ENCODE data around the gene CNOT3. TPM values are rescaled to one million over a fixed set of nuclear protein-coding genes. Genes with fewer than 3 reads are reported as not detected.
A peak's percentile ranks its signal among the peaks of the same experiment; 100 is the strongest.

Gene CNOT3
- total RNA-seq, 1 donor from 2014 or later: 17.6 TPM

DNA sequence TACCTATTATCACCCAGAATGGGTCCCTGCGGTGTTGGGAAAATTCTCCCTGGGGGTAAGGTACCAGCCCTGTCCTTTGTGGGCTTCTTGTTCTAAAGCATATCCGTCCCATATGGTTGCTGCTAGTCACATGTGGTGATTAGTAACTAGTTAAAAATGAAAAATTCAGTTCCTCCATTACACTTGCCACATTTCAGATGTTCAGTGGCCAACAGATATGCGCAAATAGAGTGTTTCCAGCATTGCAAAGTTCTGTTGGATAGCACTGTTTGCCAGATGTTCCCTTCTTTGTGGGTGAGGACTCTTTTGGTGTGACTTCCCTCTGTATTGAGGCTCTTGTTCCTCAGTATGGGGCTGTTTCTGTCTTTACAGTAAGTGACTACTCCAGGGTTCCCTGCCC is 3.8 kb downstream of the CNOT3 start:
- intact Hi-C loops (cut with DNase I): no loop called here
- no peak for ATAC-seq

DNA sequence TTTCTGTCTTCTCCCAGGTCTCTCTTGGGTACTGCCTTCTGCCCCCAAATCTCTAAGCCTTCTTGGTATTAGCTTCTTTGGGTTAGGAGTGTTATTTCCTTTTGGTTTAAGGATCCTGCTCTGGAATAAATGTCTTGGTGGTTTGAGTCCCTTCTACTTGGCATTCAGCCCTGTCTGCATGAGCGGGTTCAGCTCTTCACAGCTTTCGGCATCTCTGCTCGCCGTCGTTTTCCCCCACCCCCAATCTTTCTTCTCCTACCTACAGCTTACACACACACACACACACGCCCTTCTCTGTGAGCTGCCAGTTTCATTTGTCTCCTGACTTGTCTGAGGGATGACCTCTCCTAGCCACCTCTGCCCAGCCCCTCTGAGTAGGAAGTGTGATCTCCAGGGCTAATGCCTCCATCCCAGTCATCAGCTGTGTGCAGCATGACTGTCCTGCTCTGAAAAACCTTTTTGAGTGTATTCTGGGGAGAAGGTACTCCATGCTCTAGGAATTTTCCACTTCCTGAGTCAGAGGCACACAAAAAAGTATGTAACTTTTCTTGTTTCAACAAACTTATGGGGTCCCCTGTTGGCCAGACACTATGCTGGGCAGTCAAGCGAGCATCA is 4.7 kb downstream of the CNOT3 start:
- DNase-seq (ENCODE audit: missing footprints) (no peak), ATAC-seq (no peak)
- intact Hi-C loops (cut with DNase I): no loop called here

More for the DNA sequence above, 3.8 kb downstream of the CNOT3 start:
- no peak for DNase-seq (ENCODE audit: missing footprints)

DNA sequence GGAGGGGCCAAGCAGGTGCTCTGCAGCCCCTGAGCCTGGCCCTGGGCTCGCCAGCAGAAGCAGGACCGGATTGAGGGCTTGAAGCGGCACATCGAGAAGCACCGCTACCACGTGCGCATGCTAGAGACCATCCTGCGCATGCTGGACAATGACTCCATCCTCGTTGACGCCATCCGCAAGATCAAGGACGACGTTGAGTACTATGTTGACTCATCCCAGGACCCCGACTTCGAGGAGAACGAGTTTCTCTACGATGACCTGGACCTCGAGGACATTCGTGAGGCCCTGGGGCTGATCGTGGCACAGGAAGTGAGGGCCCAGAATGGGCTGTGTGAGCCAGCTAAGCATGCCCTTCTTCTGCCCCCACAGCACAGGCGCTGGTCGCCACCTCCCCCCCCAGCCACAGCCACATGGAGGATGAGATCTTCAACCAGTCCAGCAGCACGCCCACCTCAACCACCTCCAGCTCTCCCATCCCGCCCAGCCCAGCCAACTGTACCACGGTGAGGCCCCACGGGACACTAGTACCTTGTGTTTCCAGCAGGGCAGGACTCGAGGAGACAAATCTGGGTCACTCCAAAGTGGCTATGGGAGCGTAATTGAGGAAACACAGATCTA is 8.1 kb downstream of the CNOT3 start:
- intact Hi-C loops (cut with DNase I): no loop called here
- no peak for DNase-seq (ENCODE audit: missing footprints)
- ATAC-seq: no peak

DNA sequence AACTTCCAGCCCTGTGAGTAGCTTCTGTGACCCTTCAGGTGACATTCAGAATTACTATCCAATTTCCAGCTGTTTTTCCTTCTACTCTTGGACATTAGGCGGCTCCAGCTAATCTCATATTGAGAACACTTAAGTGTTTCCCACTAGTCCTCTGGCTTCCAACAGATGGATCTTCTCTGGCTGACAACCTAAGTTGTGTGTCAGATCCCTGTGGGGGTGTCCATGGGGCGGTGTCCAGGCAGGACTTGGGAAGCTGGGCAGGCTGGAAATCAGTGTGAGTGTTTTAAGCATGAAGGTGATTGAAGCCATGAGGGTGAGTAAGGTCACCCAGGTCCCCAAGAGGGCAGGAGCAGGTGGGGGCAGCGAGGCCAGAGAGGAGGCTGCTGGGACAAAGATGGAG is 10.1 kb downstream of the CNOT3 start:
- intact Hi-C loops (cut with DNase I): no loop called here
- ATAC-seq (peak; percentile 83), DNase-seq (ENCODE audit: missing footprints) (peak; percentile 81)

DNA sequence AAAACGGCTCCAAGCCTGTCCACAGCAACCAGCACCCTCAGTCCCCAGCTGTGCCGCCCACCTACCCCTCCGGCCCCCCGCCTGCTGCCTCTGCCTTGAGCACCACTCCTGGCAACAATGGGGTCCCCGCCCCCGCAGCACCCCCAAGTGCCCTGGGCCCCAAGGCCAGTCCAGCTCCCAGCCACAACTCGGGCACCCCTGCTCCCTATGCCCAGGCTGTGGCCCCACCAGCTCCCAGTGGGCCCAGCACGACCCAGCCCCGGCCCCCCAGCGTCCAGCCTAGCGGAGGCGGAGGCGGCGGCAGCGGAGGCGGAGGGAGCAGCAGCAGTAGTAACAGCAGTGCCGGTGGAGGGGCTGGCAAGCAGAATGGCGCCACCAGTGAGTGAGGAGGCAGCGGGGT is 10.6 kb downstream of the CNOT3 start:
- no peak for DNase-seq (ENCODE audit: missing footprints)
- no peak for ATAC-seq
- intact Hi-C loops (cut with DNase I): no loop called here

DNA sequence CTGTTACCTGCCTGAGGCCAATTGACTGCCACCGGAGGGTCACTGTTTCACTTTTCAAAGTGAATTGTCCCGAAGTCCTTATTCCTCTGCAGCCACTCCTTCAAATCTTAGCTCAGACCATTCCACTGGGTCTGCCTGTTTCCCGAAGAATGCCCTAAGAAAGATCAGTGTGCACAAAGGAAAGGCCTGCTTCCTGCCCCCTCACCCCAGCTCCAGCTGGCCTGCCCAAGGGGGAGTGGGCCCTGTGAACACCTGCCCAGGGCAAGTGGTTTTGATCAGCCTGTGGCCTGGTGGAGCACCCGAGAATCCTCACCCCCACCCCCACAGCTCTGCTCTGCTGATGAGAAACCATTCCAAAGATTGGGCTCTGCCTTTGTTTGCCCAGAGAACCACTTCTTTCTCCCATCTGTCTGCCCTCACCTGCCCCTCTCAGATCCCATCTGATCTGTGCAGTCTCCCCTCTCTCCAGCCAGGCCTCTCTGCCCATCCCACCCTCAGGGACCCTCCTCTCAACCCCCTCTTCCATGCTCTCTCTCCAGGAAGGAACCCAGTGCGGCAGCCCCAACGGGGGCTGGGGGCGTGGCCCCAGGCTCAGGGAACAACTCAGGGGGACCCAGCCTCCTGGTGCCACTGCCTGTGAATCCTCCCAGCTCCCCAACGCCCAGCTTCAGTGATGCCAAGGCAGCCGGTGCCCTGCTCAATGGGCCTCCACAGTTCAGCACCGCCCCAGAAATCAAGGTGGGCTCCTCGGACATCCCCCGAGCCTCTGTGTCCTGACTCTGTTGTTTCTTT is 11.7 kb downstream of the CNOT3 start:
- DNase-seq (ENCODE audit: missing footprints) (no peak), ATAC-seq (no peak)
- intact Hi-C loops (cut with DNase I): no loop called here

DNA sequence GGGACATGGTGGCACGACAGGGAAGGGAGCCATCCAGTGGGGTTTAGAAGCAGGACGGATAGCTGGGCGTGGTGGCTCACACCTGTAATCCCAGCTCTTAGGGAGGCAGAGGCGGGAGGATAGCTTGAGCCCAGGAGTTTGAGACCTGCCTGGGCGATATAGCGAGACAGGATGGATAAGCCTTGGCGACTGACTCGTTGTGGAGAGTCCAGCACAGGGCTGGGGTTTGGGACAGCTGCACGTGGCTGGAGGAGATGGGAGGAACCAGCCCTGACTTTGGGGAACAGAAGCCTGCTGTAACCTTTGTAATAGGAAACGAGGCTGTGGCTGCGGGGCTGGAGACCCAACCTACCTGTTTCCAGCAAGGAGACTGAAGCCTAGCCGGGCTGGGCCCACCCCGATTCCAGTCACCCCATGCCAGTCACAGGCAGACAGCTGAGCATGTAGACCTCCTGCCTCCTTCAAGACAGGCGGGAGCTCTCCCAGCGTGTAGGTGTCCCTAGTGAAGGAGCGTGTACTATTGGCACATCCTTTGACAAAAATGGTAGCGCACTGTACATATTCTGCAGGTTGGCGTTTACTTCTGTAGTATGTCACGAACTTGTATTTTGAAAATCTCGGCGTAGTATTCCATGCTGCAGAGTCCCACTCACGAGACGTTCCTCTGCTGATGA is 13.9 kb downstream of the CNOT3 start:
- ATAC-seq (no peak), DNase-seq (ENCODE audit: missing footprints) (no peak)
- intact Hi-C loops (cut with DNase I): no loop called here

DNA sequence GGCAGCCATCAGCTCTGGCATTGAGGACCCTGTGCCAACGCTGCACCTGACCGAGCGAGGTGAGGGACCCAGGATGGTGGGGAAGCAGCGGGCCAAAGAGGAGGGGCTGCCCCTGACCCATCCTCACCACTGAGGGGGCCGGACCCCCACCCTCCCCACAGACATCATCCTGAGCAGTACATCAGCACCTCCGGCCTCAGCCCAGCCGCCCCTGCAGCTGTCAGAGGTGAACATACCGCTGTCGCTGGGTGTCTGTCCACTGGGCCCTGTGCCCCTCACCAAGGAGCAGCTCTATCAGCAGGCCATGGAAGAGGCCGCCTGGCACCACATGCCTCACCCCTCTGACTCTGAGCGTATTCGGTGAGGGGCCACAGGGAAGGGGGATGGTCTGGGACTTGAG is 14.7 kb downstream of the CNOT3 start:
- ATAC-seq (no peak), DNase-seq (ENCODE audit: missing footprints) (no peak)
- intact Hi-C loops (cut with DNase I): no loop called here

DNA sequence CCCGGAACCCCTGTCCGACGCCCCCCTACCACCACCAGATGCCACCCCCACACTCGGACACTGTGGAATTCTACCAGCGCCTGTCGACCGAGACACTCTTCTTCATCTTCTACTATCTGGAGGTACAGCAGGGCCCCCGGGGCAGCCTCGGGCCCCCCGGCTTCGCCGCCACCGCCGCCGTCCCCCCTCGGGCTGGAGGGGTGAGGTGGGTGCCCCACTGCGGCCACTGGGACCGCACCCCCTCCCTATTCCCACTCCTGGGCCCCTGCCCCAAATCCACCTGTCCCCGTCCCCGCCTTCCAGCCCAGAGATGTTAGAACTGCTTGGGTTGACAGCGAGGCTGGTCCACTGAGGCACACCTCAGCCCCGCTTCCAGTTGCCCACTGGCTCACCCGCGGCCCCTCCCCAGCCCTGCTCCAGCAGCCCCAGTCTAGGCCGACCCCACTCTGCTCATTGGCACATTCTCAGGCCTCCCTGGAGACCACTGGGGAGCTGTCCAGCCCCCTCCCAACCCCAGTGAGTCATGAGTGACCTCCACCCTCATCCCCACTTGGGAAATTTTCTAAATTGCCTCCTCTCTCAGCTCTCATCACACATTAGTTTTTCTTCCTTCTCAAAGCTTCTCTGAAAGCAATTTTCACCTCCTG is 15.4 kb downstream of the CNOT3 start:
- DNase-seq (ENCODE audit: missing footprints) (no peak), ATAC-seq (peak; percentile 37)
- intact Hi-C loops (cut with DNase I): no loop called here

DNA sequence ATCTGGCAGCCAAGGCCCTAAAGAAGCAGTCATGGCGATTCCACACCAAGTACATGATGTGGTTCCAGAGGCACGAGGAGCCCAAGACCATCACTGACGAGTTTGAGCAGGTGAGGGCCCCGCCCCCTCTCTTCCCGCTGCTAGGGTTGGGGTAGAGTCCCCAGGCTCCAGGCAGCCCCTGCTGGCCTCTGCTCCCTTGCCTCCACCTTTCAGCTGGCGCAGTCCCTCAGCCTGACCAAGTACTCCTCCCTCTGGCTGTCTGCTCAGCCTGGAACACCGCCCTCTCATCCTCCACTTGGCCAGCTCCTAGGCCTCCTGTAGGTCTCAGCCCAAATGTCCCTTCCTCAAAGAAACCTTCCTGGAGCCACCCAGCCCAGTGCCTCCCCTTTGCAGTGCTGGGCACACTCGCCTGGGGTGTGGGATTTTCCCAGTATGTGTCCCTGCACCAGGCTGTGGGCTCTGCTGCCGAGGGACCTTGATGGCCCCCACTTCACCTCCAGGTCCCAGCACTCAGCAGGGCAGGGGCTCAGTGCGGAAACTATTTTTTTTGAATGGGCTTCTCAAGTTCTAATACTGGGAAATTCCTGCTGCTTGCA is 16.3 kb downstream of the CNOT3 start:
- no peak for DNase-seq (ENCODE audit: missing footprints)
- peak; percentile 9 for ATAC-seq
- intact Hi-C loops (cut with DNase I): no loop called here

DNA sequence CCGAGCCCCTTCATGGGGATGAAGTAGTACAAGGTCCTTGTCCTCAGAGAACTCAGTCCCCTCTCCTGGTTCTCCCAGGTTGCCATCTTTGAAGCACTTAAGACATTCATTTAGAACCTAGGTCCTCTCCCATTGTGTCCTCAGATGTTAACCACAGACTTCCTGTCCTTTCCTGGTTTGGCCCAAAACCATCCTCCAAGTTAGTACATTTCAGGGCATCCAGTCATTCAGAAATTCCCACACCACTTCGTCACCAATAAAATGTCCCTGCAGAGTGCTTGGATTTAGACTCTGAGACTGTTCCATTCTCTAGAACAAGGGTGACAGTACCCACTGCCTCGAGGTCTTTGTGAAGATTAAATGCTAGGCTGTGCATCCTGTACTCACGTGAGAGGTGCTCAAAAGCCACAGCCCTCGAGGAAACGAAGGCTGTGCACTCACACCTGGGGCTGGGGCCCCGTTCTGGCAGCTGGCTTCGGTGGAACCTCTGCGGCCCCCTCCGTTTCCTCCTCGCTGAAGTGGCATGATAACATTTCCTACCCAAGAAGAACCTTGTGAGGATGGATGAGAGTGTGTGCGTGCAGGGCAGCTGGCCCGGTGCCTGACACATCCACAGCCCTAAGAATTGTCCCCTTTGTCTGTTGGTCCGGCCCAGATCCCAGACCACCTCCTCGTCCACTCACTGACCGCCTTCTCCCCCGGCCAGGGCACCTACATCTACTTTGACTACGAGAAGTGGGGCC is 17.2 kb downstream of the CNOT3 start:
- DNase-seq (ENCODE audit: missing footprints) (no peak), ATAC-seq (no peak)
- intact Hi-C loops (cut with DNase I): no loop called here

DNA sequence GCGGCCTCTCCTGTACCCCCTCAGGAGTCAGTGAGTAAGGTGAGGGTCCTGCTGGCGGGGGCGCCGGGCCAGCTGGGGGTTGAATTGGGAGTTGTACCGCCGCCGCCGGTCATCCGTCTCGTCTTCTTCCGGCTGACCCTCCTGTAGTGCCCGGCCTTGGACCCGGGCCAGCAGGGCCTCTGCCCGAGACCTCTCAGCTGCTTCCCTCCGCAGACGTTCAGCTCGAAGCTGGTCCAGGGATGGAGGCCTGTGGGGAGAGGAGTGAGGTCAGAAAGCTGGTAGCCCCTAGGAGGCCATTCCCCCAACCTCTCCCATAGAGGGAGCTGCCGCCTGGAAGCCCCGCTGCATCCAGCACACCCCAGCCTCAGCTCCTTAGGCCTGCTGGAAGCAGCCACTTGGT is 18.1 kb downstream of the CNOT3 start:
- DNase-seq (ENCODE audit: missing footprints) (no peak), ATAC-seq (no peak)
- intact Hi-C loops (cut with DNase I): no loop called here

DNA sequence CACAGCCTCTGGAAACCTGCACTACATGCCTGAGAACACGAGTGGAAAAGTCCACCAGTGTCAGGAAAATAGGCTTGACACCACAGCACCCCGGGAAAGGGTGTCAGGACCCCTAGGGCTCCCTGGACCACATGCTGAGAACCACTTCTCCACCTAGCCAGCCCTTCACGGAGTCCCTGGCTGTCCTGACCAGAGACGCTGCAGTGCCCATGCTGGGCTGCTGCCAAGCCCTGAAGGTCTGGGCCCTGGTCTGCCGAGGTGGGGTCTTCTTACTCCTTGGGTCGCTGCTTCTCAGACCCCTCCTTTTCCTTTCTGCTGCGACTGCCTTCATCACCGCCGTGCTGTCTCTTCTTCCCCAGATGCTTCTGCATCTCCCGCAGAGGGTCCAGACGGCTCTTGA is 18.9 kb downstream of the CNOT3 start:
- intact Hi-C loops (cut with DNase I): no loop called here
- ATAC-seq (no peak), DNase-seq (ENCODE audit: missing footprints) (no peak)

DNA sequence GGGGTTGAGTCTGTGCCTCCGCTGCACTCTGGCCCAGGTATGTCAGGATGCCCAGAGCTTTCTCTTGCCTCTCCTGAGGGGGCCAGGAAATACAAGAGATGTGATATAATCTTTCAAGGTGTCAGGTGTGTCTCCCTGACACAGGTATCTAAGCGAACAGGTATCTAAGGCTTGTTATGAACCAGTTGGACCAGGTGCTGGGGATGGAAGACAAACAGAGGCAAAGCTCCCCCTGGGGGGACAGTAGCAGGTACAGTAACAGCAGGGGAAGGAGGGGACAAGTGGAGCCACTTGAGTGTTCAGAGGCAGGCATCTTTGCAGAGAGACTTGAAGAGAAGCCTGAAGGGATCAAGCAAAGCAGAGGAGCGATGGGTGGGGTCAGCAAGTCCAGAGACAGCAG is 19.4 kb downstream of the CNOT3 start:
- DNase-seq (ENCODE audit: missing footprints): no peak

DNA sequence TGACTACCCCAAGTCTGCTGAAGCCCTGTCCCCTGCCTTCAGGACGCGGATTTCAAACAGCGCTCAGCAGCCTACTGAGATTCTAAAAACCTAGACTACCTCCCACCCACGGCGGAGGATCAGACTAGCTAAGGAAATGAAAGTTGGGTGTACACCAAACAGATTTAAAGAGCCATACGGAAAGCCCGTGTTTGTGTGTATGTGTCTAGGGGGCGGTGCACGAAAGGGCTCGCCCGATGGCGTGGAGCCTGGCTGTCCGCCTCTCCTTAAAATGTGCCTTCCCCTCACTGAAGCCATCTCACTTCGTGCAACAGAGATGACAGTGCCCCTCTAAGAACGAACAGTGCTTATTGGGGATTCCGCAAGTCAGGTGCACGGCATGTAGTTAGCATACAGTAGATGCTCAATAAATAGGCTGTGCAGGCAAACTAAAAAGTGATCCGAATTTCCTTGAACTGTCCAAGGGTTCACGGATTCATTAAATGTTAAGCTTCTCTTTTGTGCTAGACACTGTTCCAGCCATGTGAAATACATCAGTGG is 21.3 kb downstream of the CNOT3 start:
- intact Hi-C loops (cut with DNase I): loop anchor here (1.0 kb wide), 1 partner anchor 22 kb away; the partner anchor contains the start of gene CNOT3
- ATAC-seq: no peak

More for the DNA sequence above, 19.4 kb downstream of the CNOT3 start:
- ATAC-seq: no peak
- intact Hi-C loops (cut with DNase I): no loop called here

DNA sequence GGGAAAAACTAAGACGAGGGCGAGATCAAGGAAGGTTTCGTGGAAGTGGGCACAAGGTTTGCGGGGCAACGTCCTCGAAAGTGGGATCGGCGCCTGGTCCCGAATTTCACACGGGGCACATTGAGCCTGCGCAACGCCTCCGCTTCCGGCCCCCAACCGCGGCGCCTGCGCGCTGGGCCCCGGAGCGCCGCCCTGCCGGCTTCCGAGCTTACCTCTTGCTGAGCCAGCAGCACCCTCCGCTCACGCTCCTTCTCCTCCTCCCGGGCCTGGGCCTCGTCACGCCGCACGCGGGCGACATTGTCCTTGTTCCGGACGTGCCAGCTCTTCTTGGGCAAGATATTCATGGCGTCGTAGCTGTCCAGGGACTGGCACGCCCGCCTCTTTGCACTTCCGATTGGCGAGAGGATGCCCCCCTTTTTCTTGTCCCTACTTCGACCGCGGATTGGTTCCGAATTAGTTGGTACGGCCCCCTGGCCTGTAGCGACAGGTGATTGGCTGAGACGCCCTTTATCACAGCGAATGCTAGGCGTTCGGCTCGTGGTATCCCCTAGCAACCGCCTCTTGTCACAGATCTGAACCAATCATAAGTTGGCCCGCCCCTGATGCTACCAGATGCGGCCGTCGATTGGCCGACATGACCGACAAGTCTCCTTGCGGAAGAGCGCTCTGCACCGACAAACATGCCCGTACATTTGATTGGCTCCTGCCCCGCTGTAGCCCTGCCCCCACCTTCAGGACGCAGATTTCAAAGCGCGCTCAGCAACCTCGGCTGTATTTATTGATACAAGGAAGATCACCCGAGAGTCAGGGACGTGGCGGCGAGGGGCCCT is 22.0 kb downstream of the CNOT3 start, which contains the start of gene LENG1:
LENG1 (minus strand) TSS at position 370 of the 830 bp plus-strand sequence; CDS start at position 344, 26 bp downstream.
- intact Hi-C loops (cut with DNase I): loop anchor here (1.0 kb wide), 1 partner anchor 22 kb away; the partner anchor contains the start of gene CNOT3
- DNase-seq (ENCODE audit: missing footprints) (peak; percentile 100), ATAC-seq (peak; percentile 95)

More for the DNA sequence above, 21.3 kb downstream of the CNOT3 start:
- no peak for DNase-seq (ENCODE audit: missing footprints)
